HG02885 (cell line): ENCODE data around the gene KCNQ2.

Experiments used
- ATAC-seq: cut with Tn5 transposase; IDR thresholded peaks from one replicate; pipeline ENCODE4 v1.9.1; 2021; ENCODE audit warnings: mild to moderate bottlenecking; ENCODE audit not compliant: unreplicated experiment, poor library complexity

Gene KCNQ2

GRCh38 chr20:63458170-63459069 is 14.0 kb downstream of the KCNQ2 start:
- ATAC-seq: no peak

- ATAC-seq: no peak
Measured at GRCh38 chr20:63457737-63458136, 14.7 kb downstream of the KCNQ2 start.

- ATAC-seq: no peak
Measured at GRCh38 chr20:63456429-63457284, 15.8 kb downstream of the KCNQ2 start.

- no peak for ATAC-seq
Measured at GRCh38 chr20:63455568-63455859, 16.9 kb downstream of the KCNQ2 start.

- no peak for ATAC-seq
Measured at GRCh38 chr20:63454731-63455567, 17.5 kb downstream of the KCNQ2 start.

- no peak for ATAC-seq
Measured at GRCh38 chr20:63452821-63453523, 19.5 kb downstream of the KCNQ2 start.

GRCh38 chr20:63452341-63452740 is 20.1 kb downstream of the KCNQ2 start:
- no peak for ATAC-seq

- no peak for ATAC-seq
Measured at GRCh38 chr20:63451821-63452220, 20.6 kb downstream of the KCNQ2 start.

- no peak for ATAC-seq
Measured at GRCh38 chr20:63449796-63450730, 22.4 kb downstream of the KCNQ2 start.

GRCh38 chr20:63449025-63449424 is 23.4 kb downstream of the KCNQ2 start:
- no peak for ATAC-seq

GRCh38 chr20:63448031-63448430 is 24.4 kb downstream of the KCNQ2 start:
- no peak for ATAC-seq

GRCh38 chr20:63447320-63447719 is 25.1 kb downstream of the KCNQ2 start:
- ATAC-seq: no peak

GRCh38 chr20:63446216-63447024 is 26.0 kb downstream of the KCNQ2 start:
- no peak for ATAC-seq

GRCh38 chr20:63445075-63445734 is 27.2 kb downstream of the KCNQ2 start:
- ATAC-seq: no peak

- ATAC-seq: no peak
Measured at GRCh38 chr20:63444548-63444947, 27.9 kb downstream of the KCNQ2 start.

- ATAC-seq: no peak
Measured at GRCh38 chr20:63443606-63444395, 28.7 kb downstream of the KCNQ2 start.

- ATAC-seq: no peak
Measured at GRCh38 chr20:63442100-63442493, 30.4 kb downstream of the KCNQ2 start.
